Dendritic cell treated with granulocyte-macrophage colony-stimulating factor and Interleukin-4, amounts not matched to agents 40 ng/mL and 50 ng/mL, for 4 days (primary cell): ENCODE data around the gene TRIM8.

Experiments used
- H3K27ac Mint-ChIP-seq: one replicate; pipeline ENCODE4 v1.8.0; 2022; ENCODE audit warnings: mild to moderate bottlenecking, mixed read lengths
- H3K27me3 Mint-ChIP-seq: one replicate; pipeline ENCODE4 v1.8.0; 2022; ENCODE audit warnings: mild to moderate bottlenecking, mixed read lengths
- H3K36me3 Mint-ChIP-seq: one replicate; pipeline ENCODE4 v1.8.0; 2022; ENCODE audit warnings: low read depth, mixed read lengths
- H3K4me1 Mint-ChIP-seq: one replicate; pipeline ENCODE4 v1.8.0; 2022; ENCODE audit warnings: low read depth, mixed read lengths
- H3K4me3 Mint-ChIP-seq: one replicate; pipeline ENCODE4 v1.8.0; 2022; ENCODE audit warnings: mild to moderate bottlenecking, moderate library complexity, mixed read lengths
- H3K9me3 Mint-ChIP-seq: one replicate; pipeline ENCODE4 v1.8.0; 2022; ENCODE audit warnings: mixed read lengths
- intact Hi-C: fragments of 100-400 bp; cut with micrococcal nuclease; formaldehyde crosslinking; loops from one replicate; pipeline ENCODE4 v1.15.0; 2022

The TRIM8 gene, protein sequence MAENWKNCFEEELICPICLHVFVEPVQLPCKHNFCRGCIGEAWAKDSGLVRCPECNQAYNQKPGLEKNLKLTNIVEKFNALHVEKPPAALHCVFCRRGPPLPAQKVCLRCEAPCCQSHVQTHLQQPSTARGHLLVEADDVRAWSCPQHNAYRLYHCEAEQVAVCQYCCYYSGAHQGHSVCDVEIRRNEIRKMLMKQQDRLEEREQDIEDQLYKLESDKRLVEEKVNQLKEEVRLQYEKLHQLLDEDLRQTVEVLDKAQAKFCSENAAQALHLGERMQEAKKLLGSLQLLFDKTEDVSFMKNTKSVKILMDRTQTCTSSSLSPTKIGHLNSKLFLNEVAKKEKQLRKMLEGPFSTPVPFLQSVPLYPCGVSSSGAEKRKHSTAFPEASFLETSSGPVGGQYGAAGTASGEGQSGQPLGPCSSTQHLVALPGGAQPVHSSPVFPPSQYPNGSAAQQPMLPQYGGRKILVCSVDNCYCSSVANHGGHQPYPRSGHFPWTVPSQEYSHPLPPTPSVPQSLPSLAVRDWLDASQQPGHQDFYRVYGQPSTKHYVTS

DNA sequence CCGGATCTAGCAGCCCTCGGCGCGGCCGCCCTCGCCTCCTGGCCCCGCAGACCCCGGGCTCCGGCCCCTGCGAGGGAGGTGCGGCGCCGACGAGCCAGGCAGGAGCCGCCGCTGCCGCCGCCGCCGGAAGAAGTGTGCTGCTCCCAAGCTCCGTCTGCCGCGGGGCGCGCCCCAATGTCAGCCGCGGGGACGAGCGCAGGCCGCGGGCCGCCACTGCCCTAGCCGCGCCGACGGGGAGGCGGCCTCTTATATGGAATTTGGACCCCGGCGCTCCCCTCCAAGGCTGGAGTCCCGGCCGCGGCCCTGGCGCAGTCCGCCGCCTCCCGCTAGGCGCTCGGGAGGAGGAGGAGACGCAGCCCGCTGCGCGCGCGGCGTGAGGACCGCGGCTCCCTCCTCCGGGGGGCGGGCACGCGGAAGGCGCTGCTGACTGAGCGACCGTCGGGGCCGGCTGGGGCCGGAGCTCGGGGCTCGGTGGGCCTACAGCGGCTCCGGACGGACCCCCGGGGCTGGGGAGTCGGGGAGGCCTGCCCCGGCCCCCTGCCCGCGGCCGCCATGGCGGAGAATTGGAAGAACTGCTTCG, at the start of gene TRIM8:
TRIM8 (plus strand) TSS at position 414 of the 580 bp plus-strand sequence; CDS start at position 553, 139 bp downstream.
- peaks cover 48% of the 10 kb centered on the region for H3K4me1 Mint-ChIP-seq
- intact Hi-C loops = no loop called here

GRCh38 chr10:102595293-102595692, 49.0 kb upstream of the TRIM8 start:
- Mint-ChIP-seq H3K4me1 (peaks cover 15% of the 10 kb centered on the region), H3K27ac (no peak overlapping the region), H3K9me3 (no peaks in the 10 kb centered on the region), H3K36me3 (peaks cover 96% of the 10 kb centered on the region), H3K27me3 (no peaks in the 10 kb centered on the region), H3K4me3 (no peak overlapping the region)
- intact Hi-C loops = no loop called here

More for the DNA sequence above, at the start of gene TRIM8:
- Mint-ChIP-seq H3K4me3 (peak within 1 kb of the TSS; percentile 93), H3K36me3 (peaks cover 57% of the 10 kb centered on the region), H3K27ac (peak within 1 kb of the TSS; percentile 99), H3K27me3 (no peaks in the 10 kb centered on the region), H3K9me3 (no peaks in the 10 kb centered on the region)

GRCh38 chr10:102595897-102596296, 48.4 kb upstream of the TRIM8 start:
- Mint-ChIP-seq H3K4me1 (peaks cover 15% of the 10 kb centered on the region), H3K9me3 (no peaks in the 10 kb centered on the region), H3K4me3 (no peak overlapping the region), H3K27ac (no peak overlapping the region), H3K36me3 (peaks cover 97% of the 10 kb centered on the region), H3K27me3 (no peaks in the 10 kb centered on the region)
- intact Hi-C loops = no loop called here

DNA sequence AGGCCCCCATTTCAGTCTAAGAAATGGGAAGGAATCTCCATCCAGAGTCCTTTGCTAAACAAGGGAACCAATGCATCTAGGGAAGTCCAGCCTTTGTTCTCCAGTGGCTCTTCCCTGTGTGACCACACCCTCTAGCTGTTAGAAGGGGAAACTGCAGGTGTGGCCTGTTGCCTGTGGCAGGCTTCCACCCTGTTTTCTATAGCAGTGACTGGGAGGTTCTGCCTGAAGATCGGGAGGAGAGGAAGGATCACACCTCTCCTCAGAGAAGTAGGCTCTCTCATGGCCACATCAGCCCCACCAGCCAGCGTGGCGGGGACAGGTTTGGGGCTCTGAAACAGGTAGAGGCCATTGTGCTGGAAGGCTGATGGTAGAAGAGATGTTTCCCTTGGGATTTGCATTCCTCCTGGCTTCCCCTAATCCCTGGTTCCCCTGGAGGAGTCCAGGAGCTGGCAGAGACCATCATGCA, 47.7 kb upstream of the TRIM8 start:
- Mint-ChIP-seq H3K27ac (no peak overlapping the region), H3K4me1 (peaks cover 15% of the 10 kb centered on the region), H3K9me3 (no peaks in the 10 kb centered on the region), H3K36me3 (peaks cover 97% of the 10 kb centered on the region), H3K4me3 (no peak overlapping the region), H3K27me3 (no peaks in the 10 kb centered on the region)
- intact Hi-C loops = no loop called here

DNA sequence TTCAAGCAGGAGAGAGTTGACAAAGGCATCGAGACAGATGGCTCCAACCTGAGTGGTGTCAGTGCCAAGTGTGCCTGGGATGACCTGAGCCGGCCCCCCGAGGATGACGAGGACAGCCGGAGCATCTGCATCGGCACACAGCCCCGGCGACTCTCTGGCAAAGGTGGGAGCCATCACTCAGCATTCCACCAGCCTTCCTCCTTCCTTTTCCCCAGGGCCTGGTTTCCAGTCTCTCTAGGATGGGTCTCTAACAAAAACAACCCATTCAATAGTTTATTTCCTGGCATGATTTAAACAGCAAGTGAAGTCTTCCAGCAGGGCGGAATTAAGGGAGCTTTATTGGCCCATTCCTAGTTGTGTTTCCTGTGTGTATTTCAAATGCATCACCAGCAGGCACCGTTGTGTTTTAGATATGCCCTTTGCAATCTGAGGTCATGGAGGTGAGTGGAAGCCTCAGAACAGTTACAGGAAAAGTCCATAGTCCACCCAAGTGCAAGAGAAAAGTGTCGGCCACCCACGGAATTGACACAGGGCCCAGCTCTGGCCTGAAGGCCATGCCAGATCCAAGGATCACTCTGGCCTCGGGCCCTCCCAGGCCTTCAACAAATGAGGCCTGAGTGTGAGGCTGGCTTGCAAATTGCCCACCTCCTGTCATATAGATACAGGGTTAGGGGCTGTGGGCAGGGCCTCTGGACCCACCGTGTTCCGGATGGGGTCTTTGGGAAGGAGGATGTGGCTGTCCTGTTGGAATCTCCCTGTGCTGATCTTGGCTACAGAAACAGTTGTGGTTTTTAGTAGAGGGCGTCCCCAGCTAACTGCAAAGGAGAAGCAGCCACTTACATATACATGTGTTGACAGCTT, 46.9 kb upstream of the TRIM8 start:
- no peak overlapping the region for H3K27ac Mint-ChIP-seq
- no peak overlapping the region for H3K4me3 Mint-ChIP-seq
- H3K4me1 Mint-ChIP-seq = peaks cover 15% of the 10 kb centered on the region
- H3K36me3 Mint-ChIP-seq = peaks cover 100% of the 10 kb centered on the region
- intact Hi-C loops = no loop called here
- H3K9me3 Mint-ChIP-seq = no peaks in the 10 kb centered on the region
- no peaks in the 10 kb centered on the region for H3K27me3 Mint-ChIP-seq

DNA sequence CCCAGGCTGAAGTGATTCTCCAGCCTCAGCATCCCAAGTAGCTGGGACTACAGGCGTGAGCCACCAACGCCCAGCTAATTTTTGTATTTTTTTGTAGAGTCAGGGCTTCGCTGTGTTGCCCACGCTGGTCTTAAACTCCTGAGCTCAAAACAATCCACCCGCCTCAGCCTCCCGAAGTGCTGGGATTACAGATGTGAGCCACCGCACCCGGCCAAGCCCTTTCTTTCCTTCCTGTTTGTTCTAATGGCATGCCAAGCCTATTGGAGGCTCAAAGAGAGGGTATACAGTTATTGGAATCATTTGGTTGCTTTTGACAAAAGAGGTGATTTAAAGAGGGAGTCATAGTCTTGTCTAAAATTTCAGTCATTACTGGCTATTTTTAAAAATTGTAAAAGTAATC, 46.0 kb upstream of the TRIM8 start:
- no peaks in the 10 kb centered on the region for H3K27me3 Mint-ChIP-seq
- peaks cover 100% of the 10 kb centered on the region for H3K36me3 Mint-ChIP-seq
- intact Hi-C loops = no loop called here
- H3K4me3 Mint-ChIP-seq = no peak overlapping the region
- peaks cover 20% of the 10 kb centered on the region for H3K4me1 Mint-ChIP-seq
- H3K9me3 Mint-ChIP-seq = no peaks in the 10 kb centered on the region
- no peak overlapping the region for H3K27ac Mint-ChIP-seq

GRCh38 chr10:102599565-102600327, 44.5 kb upstream of the TRIM8 start:
- Mint-ChIP-seq H3K4me1 (peaks cover 35% of the 10 kb centered on the region), H3K4me3 (no peak overlapping the region), H3K36me3 (peaks cover 100% of the 10 kb centered on the region), H3K27me3 (no peaks in the 10 kb centered on the region), H3K9me3 (no peaks in the 10 kb centered on the region), H3K27ac (no peak overlapping the region)
- intact Hi-C loops = no loop called here

DNA sequence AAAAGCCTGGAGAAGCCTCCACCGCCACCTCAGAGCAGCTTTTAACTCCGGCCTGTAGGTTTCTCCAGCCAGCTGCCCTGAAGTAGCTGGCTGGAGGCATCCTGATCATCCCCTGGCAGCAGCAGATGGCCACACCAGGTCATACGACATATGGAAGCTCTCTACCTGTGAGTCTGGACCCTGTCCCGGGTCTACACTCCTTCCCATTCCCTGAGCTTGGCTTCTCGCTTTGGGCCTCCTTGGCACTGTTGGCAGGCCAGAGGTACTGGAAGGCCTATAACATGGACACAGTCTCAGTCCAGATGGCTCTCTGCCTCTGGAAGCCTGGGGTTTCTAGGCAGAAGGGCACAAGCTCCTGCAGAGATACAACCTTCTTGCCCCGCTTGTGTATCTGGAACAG, 43.5 kb upstream of the TRIM8 start:
- Mint-ChIP-seq H3K27ac (no peak overlapping the region), H3K27me3 (no peaks in the 10 kb centered on the region), H3K4me1 (peaks cover 33% of the 10 kb centered on the region), H3K36me3 (peaks cover 100% of the 10 kb centered on the region), H3K9me3 (no peaks in the 10 kb centered on the region), H3K4me3 (no peak overlapping the region)
- intact Hi-C loops = no loop called here

DNA sequence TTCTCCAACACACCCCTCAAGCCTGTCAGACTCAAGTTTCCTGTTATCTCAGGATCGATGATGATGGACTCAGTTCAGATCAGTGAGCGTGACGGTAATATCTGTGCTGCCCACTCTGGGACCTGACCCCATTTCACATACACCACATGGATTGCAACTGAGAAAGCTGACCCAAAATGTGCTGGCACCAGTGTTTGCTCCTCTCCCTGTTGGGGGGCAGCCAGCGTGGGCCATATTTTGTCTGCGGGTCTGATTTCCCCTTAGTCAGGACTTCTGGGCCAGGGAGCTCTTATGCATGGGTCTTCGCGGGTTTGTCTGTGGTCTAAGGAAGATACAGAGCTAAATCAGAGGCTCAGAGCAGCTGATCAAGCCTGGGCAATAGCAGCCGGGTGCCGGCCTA, 42.6 kb upstream of the TRIM8 start:
- Mint-ChIP-seq H3K27me3 (no peaks in the 10 kb centered on the region), H3K4me1 (peaks cover 25% of the 10 kb centered on the region), H3K27ac (no peak overlapping the region), H3K36me3 (peaks cover 100% of the 10 kb centered on the region), H3K9me3 (no peaks in the 10 kb centered on the region), H3K4me3 (no peak overlapping the region)
- intact Hi-C loops = no loop called here

DNA sequence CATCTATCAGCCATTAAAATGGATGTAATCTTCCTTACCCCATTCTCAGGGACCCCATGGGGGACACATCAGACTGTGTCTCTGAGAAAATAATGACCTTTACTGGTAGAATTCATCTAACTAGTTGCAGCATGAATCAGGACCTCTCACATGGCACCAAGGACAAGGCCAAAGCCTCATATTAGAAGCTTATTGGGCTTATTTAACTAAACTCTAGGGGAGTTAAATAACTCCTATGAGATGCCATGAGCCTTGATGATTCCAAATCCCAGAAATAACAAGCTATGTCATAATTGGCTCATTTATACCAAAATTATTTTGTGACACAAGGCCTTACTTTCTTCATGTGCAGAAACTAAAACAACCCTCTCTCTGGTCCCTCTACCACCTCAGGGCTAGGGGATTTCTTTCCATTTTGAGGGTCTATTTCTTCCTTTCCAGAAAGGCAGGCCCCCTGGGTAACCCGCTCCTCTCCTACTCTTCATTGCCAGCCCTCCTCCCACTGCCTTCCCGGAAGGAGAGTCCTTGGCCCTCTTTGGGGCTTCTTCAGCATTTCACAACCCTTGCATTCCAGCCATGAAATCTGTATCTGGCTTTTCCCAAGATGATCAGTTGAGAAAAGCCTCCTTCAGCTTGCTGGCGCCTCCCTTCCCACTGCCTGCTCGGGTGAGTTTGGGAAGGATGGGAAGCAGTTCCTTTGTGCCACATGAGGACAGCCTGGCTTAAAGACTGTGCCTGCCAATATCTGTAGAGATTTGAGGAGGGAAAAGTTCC, 41.8 kb upstream of the TRIM8 start:
- H3K27me3 Mint-ChIP-seq = no peaks in the 10 kb centered on the region
- H3K4me3 Mint-ChIP-seq = no peak overlapping the region
- intact Hi-C loops = no loop called here
- H3K9me3 Mint-ChIP-seq = no peaks in the 10 kb centered on the region
- peak overlapping the region; percentile 65 for H3K27ac Mint-ChIP-seq
- peaks cover 23% of the 10 kb centered on the region for H3K4me1 Mint-ChIP-seq
- H3K36me3 Mint-ChIP-seq = peaks cover 100% of the 10 kb centered on the region

DNA sequence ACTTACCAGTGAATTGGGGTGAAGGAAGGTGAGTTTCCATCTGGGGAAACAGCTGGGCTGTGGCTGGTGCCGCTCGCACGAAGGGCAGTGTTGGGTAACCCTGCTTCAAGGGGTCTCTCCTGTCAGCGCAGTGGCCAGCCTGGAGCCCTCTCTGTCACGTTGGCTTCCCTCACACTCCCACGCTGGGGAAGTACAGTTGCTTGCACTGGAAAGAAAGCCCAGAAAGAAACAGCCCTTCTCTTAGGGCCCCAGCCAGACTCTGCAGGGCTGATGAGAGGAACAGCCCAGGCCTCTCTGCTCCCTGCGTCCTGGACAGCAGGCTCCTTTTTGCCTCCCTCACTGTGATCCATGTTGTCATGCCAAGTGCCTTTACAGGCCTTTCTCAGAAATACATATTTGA, 40.3 kb upstream of the TRIM8 start:
- Mint-ChIP-seq H3K9me3 (no peaks in the 10 kb centered on the region), H3K36me3 (peaks cover 100% of the 10 kb centered on the region), H3K4me1 (peaks cover 20% of the 10 kb centered on the region), H3K4me3 (no peak overlapping the region), H3K27me3 (no peaks in the 10 kb centered on the region), H3K27ac (peak overlapping the region; percentile 23)
- intact Hi-C loops = no loop called here

- Mint-ChIP-seq H3K9me3 (no peaks in the 10 kb centered on the region), H3K27ac (peak overlapping the region; percentile 23), H3K27me3 (no peaks in the 10 kb centered on the region), H3K36me3 (peaks cover 100% of the 10 kb centered on the region), H3K4me3 (no peak overlapping the region), H3K4me1 (peaks cover 20% of the 10 kb centered on the region)
- intact Hi-C loops = no loop called here
Observed at GRCh38 chr10:102604439-102604841, 39.8 kb upstream of the TRIM8 start.

- peaks cover 100% of the 10 kb centered on the region for H3K36me3 Mint-ChIP-seq
- H3K27ac Mint-ChIP-seq = no peak overlapping the region
- H3K4me3 Mint-ChIP-seq = no peak overlapping the region
- no peaks in the 10 kb centered on the region for H3K9me3 Mint-ChIP-seq
- intact Hi-C loops = no loop called here
- no peaks in the 10 kb centered on the region for H3K27me3 Mint-ChIP-seq
- peaks cover 20% of the 10 kb centered on the region for H3K4me1 Mint-ChIP-seq
Observed at GRCh38 chr10:102605712-102606111, 38.6 kb upstream of the TRIM8 start.
